BLaER1 treated with 17β-estradiol and CSF1 and Interleukin-3, amounts not matched to agents 10 nM and 100 nM (cell line): ENCODE results near the gene SNUPN.

ENCODE experiments used
- H3K27ac ChIP-seq, 11 experiments: shearing (Covaris generic); formaldehyde crosslinking; 2 replicates each; pipeline ENCODE4 v1.8.1; 2022
- H3K27me3 ChIP-seq, 11 experiments: shearing (Covaris generic); formaldehyde crosslinking; 2 replicates each; pipeline ENCODE4 v1.8.1; 2022
- H3K36me3 ChIP-seq, 11 experiments: shearing (Covaris generic); formaldehyde crosslinking; 2 replicates each; pipeline ENCODE4 v1.8.1; 2022
- H3K4me1 ChIP-seq, 10 experiments: shearing (Covaris generic); formaldehyde crosslinking; 2 replicates each; pipeline ENCODE4 v1.8.1; 2022
- H3K4me2 ChIP-seq, 11 experiments: shearing (Covaris generic); formaldehyde crosslinking; 2 replicates each; pipeline ENCODE4 v1.8.1; 2022
- H3K4me3 ChIP-seq, 10 experiments: shearing (Covaris generic); formaldehyde crosslinking; 2 replicates each; pipeline ENCODE4 v1.8.1; 2022
- H3K9ac ChIP-seq, 11 experiments: shearing (Covaris generic); formaldehyde crosslinking; 2 replicates each; pipeline ENCODE4 v1.8.1; 2022
- H3K9me3 ChIP-seq, 11 experiments: shearing (Covaris generic); formaldehyde crosslinking; replicated peaks in 1 of 11; 2 replicates each; pipeline ENCODE4 v1.8.1; 2022
- H4K20me1 ChIP-seq, 11 experiments: shearing (Covaris generic); formaldehyde crosslinking; 2 replicates each; pipeline ENCODE4 v1.8.1; 2022
- Cebpa-rat ChIP-seq, 11 experiments: shearing (Covaris generic); IDR thresholded peaks; 2 replicates each; pipeline ENCODE4 v1.8.1; 2022

Gene SNUPN

GRCh38 chr15:75631935-75632334 lies 6.4 kb upstream of the SNUPN start:
- Histone ChIP-seq H3K9ac (no peak overlapping the region), H4K20me1 (peaks cover 0 to 19% (median 12%) of the 10 kb centered on the region in 11 experiments; a peak in 19 of 22 replicates), H3K4me1 (peaks cover 24 to 46% (median 35%) of the 10 kb centered on the region in 10 experiments), H3K36me3 (peaks cover 0 to 11% (median under 1%) of the 10 kb centered on the region in 11 experiments; a peak in 8 of 22 replicates), H3K27me3 (no peaks in the 10 kb centered on the region), H3K4me3 (no peak overlapping the region), H3K9me3 (peaks cover 0 to 4% (median 0%) of the 10 kb centered on the region in 11 experiments; a peak in 2 of 22 replicates), H3K27ac (no peak overlapping the region), H3K4me2 (no peak overlapping the region)
- TF ChIP-seq Cebpa-rat (IDR thresholded peaks at IDR 0.05) = no peak

- TF ChIP-seq Cebpa-rat (IDR thresholded peaks at IDR 0.05) = no peak
- peaks cover 40 to 73% (median 66%) of the 10 kb centered on the region in 10 experiments for H3K4me1 ChIP-seq
- H3K27me3 ChIP-seq = no peaks in the 10 kb centered on the region
- H3K27ac ChIP-seq = peak overlapping the region in 6 of 11 experiments; percentile 0 to 29 (median 6); a peak in 6 of 22 replicates
- no peak overlapping the region for H3K4me3 ChIP-seq
- peak overlapping the region in 6 of 11 experiments; percentile 7 to 89 (median 87); a peak in 10 of 22 replicates for H3K4me2 ChIP-seq
- peaks cover 0 to 20% (median 0%) of the 10 kb centered on the region in 11 experiments; a peak in 5 of 22 replicates for H4K20me1 ChIP-seq
- peak overlapping the region in 1 of 11 experiments; percentile 38; a peak in 1 of 22 replicates for H3K9ac ChIP-seq
- peaks cover 26 to 43% (median 29%) of the 10 kb centered on the region in 11 experiments for H3K36me3 ChIP-seq
- no peaks in the 10 kb centered on the region for H3K9me3 ChIP-seq
Measured at GRCh38 chr15:75622505-75622904, 3.0 kb downstream of the SNUPN start.

GRCh38 chr15:75620841-75621391 lies 4.6 kb downstream of the SNUPN start:
- Histone ChIP-seq H3K27ac (peak overlapping the region; percentile 50 to 79 (median 67); a peak in 21 of 22 replicates), H3K4me3 (peak overlapping the region in 6 of 10 experiments; percentile 19 to 57 (median 30); a peak in 9 of 20 replicates), H3K4me2 (peak overlapping the region; percentile 25 to 89 (median 75)), H3K27me3 (no peaks in the 10 kb centered on the region), H3K9me3 (no peaks in the 10 kb centered on the region), H4K20me1 (peaks cover 0 to 20% (median 0%) of the 10 kb centered on the region in 11 experiments; a peak in 5 of 22 replicates), H3K9ac (peak overlapping the region in 10 of 11 experiments; percentile 17 to 68 (median 61); a peak in 19 of 22 replicates), H3K4me1 (peaks cover 24 to 57% (median 50%) of the 10 kb centered on the region in 10 experiments), H3K36me3 (peaks cover 42 to 58% (median 45%) of the 10 kb centered on the region in 11 experiments)
- TF ChIP-seq Cebpa-rat (IDR thresholded peaks at IDR 0.05) = no peak

GRCh38 chr15:75620058-75620820 lies 5.3 kb downstream of the SNUPN start:
- Histone ChIP-seq H3K9ac (peak overlapping the region in 10 of 11 experiments; percentile 17 to 68 (median 61); a peak in 19 of 22 replicates), H4K20me1 (peaks cover 0 to 20% (median 0%) of the 10 kb centered on the region in 11 experiments; a peak in 5 of 22 replicates), H3K4me3 (peak overlapping the region in 6 of 10 experiments; percentile 19 to 57 (median 30); a peak in 9 of 20 replicates), H3K27ac (peak overlapping the region; percentile 50 to 79 (median 67); a peak in 21 of 22 replicates), H3K4me2 (peak overlapping the region; percentile 25 to 89 (median 75)), H3K9me3 (no peaks in the 10 kb centered on the region), H3K4me1 (peaks cover 23 to 57% (median 49%) of the 10 kb centered on the region in 10 experiments), H3K27me3 (no peaks in the 10 kb centered on the region), H3K36me3 (peaks cover 48 to 65% (median 52%) of the 10 kb centered on the region in 11 experiments)
- TF ChIP-seq Cebpa-rat (IDR thresholded peaks at IDR 0.05) = no peak

DNA sequence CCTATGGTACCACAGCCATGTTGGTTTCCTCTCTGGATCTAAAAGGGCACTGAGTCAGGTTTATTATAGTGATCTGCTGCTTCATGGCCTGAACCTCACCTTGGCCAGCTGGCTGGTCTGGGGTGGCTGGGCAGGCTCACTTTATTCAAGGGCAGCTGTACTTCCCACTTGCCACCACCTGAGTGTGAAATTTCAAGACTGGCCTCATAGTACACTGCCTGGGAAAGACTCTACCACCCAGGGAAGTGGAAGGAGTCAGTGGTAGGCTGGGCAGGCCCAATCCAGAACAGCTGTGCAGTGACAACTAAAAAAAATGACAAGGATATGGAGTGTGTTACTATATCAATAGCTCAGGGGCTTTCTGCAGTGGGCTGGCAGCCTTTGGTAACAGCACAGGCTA lies 8.8 kb downstream of the SNUPN start:
- TF ChIP-seq Cebpa-rat (IDR thresholded peaks at IDR 0.05) = no peak
- peaks cover 0 to 15% (median 0%) of the 10 kb centered on the region in 11 experiments; a peak in 8 of 22 replicates for H3K9me3 ChIP-seq
- peaks cover 0 to 12% (median 0%) of the 10 kb centered on the region in 11 experiments; a peak in 5 of 22 replicates for H4K20me1 ChIP-seq
- H3K9ac ChIP-seq = no peak overlapping the region
- no peak overlapping the region for H3K27ac ChIP-seq
- H3K4me1 ChIP-seq = peaks cover 16 to 29% (median 26%) of the 10 kb centered on the region in 10 experiments
- peaks cover 82 to 94% (median 87%) of the 10 kb centered on the region in 11 experiments for H3K36me3 ChIP-seq
- H3K4me3 ChIP-seq = no peak overlapping the region
- H3K27me3 ChIP-seq = no peaks in the 10 kb centered on the region
- no peak overlapping the region for H3K4me2 ChIP-seq

DNA sequence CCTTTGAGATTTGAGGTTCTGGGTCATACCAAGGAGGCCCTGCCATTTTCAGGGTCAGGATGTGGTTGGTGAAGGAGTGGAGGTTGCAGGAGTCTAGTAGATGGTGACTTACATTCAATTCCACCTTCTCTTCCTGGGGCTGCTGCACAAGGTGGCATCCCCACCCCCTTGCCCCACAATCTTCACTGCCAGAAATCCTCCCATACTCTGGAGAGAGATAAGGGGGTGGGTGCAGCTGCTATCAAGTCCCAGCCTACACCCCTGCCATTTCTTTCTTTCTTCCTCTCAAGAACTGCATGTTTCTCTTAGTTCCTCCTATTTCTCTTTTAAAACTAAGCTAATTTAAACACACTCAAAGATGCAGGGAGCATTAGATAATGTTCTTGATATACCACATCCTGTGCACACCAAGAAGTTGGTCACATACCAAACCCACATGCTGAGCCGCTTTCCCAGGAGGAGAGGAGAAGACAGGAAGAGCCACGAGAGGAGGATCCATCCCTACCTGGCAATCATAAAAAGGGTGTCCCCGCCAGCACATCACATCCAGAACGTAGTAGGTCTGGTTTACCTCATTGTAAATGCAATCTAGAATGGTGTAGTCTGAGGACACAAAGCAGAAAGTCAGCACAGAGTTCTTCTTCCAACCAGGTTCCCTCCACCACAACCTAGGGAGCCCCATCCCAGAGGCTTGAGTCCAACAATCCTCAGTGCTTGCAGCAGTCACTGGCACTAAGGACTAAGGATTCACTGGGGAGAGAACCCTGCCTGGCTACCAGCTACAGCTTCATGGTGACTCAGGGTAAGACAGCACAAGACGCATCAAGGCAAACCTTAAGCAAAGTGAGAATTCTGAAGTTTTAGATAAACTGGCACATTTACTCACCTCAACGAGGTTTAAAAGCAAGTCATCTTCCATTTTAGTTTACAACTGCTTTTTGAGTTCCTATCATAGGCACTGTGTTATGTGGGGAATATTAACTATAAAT lies 18.5 kb downstream of the SNUPN start:
- peaks cover 81 to 99% (median 94%) of the 10 kb centered on the region in 11 experiments for H3K36me3 ChIP-seq
- peaks cover 22 to 32% (median 31%) of the 10 kb centered on the region in 10 experiments for H3K4me1 ChIP-seq
- no peak overlapping the region for H3K4me3 ChIP-seq
- peaks cover 0 to 30% (median 19%) of the 10 kb centered on the region in 11 experiments; a peak in 17 of 22 replicates for H4K20me1 ChIP-seq
- H3K27me3 ChIP-seq = no peaks in the 10 kb centered on the region
- peak overlapping the region; percentile 34 to 82 (median 69) for H3K4me2 ChIP-seq
- TF ChIP-seq Cebpa-rat (IDR thresholded peaks at IDR 0.05) = no peak
- H3K9me3 ChIP-seq = no peaks in the 10 kb centered on the region
- H3K27ac ChIP-seq = peak overlapping the region in 9 of 11 experiments; percentile 24 to 67 (median 46); a peak in 14 of 22 replicates
- H3K9ac ChIP-seq = peak overlapping the region in 5 of 11 experiments; percentile 2 to 44 (median 11); a peak in 7 of 22 replicates

DNA sequence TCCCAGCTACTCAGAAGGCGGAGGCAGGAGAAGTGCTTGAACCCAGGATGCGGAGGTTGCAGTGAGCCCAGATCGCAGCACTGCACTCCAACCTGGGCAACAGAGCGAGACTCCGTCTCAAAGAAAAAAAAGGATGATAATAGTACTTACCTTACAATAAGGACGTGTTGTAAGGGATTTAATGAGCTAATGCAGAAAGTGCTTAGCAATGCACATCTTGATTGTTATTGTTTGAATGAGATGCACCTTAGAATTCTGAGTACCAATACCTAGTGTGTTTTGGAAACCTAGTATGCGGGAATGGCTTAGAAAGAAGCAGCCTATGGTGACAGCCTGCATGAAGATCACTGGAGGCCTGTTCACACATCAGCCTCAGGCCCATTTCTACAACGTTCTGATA lies 19.5 kb downstream of the SNUPN start:
- Histone ChIP-seq H3K4me3 (no peak overlapping the region), H3K27me3 (no peaks in the 10 kb centered on the region), H3K36me3 (peaks cover 84 to 99% (median 95%) of the 10 kb centered on the region in 11 experiments), H3K9me3 (no peaks in the 10 kb centered on the region), H3K27ac (peak overlapping the region in 7 of 11 experiments; percentile 24 to 67 (median 46); a peak in 8 of 22 replicates), H3K4me1 (peaks cover 22 to 32% (median 31%) of the 10 kb centered on the region in 10 experiments), H4K20me1 (peaks cover 0 to 29% (median 19%) of the 10 kb centered on the region in 11 experiments; a peak in 17 of 22 replicates), H3K9ac (no peak overlapping the region; a peak in 1 of 22 replicates), H3K4me2 (peak overlapping the region; percentile 34 to 82 (median 69); a peak in 18 of 22 replicates)
- no peak for TF ChIP-seq Cebpa-rat (IDR thresholded peaks at IDR 0.05)
